HG02571 (cell line): ENCODE measurements around the gene ATP13A5.

Experiments used
- ATAC-seq: cut with Tn5 transposase; IDR thresholded peaks from one replicate; pipeline ENCODE4 v1.9.1; 2021; ENCODE audit warnings: mild to moderate bottlenecking, moderate library complexity; ENCODE audit not compliant: unreplicated experiment

ATP13A5 gene

GRCh38 chr3:193347521-193348501 is 30.7 kb downstream of the ATP13A5 start:
- ATAC-seq: no peak

GRCh38 chr3:193346259-193346658 is 32.3 kb downstream of the ATP13A5 start:
- ATAC-seq: no peak

GRCh38 chr3:193345431-193345830 is 33.1 kb downstream of the ATP13A5 start:
- ATAC-seq: no peak

- no peak for ATAC-seq
These were observed 34.1 kb downstream of the ATP13A5 start for GRCh38 chr3:193344486-193344885.

GRCh38 chr3:193343726-193344222 is 34.8 kb downstream of the ATP13A5 start:
- ATAC-seq: no peak

DNA sequence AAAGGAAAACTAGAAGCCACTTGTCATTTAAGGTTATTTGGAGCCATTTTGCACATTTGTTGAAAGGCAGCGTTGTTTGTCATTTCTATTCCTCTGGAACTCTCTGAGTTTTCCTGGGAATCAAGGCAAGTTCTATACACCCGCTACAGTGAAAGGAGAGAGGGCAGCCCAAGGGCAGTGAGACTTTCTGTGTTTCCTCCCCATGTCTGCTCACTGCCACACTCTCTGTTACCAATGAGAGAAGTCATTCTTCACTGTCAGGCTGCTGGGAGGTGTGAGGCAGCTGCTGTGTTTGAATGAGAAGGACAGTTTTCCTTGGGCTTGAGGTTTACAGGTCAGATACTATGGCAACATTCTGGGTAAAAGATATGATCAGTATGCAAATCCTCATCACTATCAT is 36.0 kb downstream of the ATP13A5 start:
- no peak for ATAC-seq

GRCh38 chr3:193335031-193335430 is 43.5 kb downstream of the ATP13A5 start:
- no peak for ATAC-seq

DNA sequence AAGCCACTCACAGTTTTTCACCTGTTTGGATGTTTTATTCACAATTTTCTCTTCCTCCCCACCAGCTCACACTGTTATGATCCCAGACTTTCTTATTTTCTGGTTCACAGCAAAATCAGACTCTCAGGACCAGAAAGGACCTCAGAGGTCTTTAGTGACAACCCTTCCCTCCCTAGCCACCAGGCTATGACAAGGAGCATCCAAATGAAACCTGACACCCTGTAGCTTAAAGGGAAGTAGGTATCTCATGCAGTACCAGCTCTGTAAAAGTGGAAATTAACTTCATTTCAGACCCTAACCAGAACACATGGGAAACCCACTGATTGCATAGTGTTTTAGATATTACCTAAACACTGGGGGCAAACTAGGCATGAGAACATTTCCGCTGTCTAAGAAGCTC is 45.3 kb downstream of the ATP13A5 start:
- ATAC-seq: no peak

- ATAC-seq: no peak
These were observed 47.9 kb downstream of the ATP13A5 start for GRCh38 chr3:193330555-193331204.

DNA sequence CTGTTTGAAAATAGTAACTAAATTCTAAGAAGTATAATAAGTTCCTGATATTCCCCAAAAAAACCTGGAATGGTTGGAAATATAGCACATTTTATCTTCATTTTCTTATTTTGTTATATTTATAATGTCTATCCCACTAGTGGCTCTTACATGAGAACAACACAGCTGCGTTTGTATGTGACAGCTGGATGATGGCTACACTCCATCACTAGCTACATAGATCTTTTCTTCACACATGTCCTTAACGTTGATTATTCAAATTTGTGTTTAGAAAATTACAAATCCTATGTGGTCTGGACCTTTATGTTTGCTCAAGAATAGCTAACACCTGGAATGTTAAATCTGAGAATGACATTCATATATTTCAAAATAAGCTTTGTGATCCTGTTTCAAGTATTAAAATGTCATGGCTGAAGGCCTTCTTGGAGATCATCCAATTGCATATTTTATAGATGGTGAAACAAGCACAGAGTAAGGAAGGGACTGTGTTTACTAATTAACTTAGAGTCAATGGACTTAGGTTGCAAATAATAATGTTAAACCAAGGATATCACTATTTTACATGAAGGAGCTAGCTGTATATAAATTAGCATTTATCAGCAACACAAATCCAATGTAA is 60.8 kb downstream of the ATP13A5 start:
- no peak for ATAC-seq

DNA sequence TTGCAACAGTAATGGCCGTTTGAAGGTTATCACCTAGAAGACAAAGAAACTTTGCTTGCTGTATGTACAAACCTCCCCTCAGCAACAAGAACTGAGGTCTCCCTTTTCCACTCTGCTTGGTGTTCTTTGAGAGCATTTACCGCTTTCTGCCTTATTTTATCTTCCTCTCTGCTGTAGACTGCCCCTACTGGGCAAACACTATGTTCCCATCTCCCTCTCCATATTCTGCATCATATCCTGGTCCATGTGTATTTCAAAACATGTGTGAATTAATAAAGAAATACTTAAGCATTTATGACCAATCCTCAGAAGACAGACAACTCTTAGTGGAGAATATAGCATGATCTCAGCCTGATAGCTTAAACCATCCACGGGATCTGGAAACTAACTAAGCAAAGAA is 64.4 kb downstream of the ATP13A5 start:
- no peak for ATAC-seq

- ATAC-seq: no peak
These were observed 65.2 kb downstream of the ATP13A5 start for GRCh38 chr3:193313061-193313958.

- no peak for ATAC-seq
These were observed 67.4 kb downstream of the ATP13A5 start for GRCh38 chr3:193310914-193311723.

DNA sequence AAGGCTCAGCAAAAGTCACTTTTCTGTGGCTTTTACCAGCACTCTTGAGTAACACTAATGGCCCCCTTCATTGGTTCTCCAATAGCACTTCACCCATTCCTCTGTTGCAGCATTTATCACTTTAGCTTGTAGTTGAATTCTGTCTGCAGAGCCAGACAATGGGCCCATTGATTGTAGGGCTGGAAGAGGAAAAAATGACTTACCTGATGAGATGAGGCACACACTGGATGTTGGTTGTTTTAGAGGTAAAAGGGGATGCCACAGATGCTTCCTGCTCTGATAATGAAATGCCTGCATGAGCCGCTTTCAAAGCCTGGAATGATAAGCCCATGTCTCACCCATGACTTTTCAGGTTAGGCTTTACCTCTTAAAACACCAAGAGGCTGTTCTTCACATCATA is 73.2 kb downstream of the ATP13A5 start:
- ATAC-seq: no peak

GRCh38 chr3:193301433-193301832 is 77.1 kb downstream of the ATP13A5 start:
- no peak for ATAC-seq

DNA sequence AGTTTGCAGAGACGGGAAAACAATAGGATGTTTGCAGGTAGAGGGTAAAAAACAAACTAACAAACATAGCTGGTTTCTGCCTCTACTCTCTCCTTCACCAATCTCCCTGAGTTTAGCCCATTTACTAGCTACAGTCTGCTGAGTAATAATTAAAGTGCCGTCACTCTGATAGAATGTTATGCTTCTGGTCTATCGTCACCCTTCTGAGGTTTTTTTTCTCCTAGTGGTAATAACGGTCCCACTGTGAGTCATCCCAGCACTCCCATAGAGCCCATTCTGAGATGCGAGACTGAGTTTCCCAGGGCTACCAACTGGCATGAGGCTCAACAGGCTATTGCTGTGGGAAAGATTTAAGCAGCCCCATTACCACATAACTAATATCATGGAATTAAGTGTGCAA is 81.1 kb downstream of the ATP13A5 start:
- no peak for ATAC-seq

DNA sequence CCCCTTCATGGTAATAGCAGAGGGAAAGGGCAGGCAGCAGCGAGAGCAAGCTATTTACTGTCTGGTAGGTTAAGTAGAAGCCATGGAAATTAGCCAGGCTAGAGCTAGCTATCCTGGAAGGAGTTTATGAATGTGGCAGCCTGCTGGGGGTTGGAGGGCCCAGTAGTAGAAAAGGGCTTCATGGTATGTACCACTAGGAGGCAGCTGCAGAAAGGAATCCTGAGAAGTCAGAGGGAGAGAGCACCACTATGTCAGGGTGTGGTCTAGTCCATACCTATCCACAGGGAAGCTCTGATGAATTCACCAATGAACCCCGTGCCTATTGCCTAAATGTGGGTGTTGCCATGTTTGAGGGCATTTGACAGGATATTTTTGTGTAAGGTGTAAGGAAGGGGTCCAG is 82.6 kb downstream of the ATP13A5 start:
- no peak for ATAC-seq

DNA sequence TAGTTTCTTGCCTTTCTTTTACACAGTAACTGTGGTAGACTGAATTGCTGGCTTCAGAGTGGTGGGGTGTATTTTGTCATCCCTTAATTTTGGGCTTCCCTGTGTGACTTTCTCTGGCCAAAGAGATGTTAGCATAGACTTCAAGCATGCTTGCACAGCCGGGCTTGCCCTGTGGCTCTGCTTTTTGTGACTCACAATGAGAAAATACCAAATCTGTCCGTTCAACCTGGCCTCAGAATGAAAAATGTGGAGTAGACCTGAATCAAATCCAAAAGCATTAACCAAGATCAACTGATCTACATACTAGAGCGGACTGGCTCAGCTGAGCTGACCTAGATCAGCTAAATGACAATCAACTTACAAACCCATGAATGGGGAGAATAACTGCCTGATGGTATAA is 86.2 kb downstream of the ATP13A5 start:
- ATAC-seq: no peak

DNA sequence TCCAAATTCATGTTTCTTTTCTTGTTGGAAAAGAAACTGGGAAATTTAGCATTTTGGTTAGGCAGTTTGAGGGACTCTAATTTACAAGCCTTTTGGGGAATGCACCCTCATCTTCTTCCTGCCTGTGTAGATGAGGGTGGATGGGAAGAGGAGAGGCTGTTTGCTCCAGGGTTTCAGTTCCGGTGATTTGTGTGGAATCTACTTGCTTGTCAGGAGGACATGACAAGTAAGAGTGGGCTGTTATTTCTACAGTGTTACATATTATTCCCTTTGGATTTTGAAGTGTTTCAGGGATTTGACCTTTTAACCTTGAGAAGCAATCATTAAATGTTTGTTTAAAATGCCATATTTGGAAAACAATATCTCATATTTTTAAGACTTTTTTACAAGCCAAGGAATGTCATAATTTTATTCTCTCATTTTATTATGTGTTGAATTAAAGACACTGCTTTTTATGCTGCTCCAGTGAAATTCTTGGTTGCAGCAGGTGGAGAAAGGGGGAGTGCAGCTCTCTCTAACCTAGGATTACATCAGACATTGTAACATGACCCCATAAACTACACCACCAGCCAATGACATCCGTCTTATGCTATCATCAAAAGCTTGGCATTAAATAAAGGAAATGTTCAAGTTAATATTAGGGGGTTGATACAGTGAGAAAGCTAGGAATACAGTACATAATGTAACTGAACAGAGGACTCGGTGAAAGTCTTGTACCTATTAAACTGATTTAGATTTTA is 107.3 kb downstream of the ATP13A5 start:
- ATAC-seq: no peak
